Tibial artery (tissue), 4 donors: ENCODE data around the gene TMEM253.
A peak's percentile ranks its signal among the peaks of the same experiment; 100 is the strongest.

Experiments
- DNase-seq, 2 donors: peaks; one replicate each; pipeline ENCODE4 v3.0.0-alpha.2; 2019
- H3K27ac ChIP-seq, 2 donors: fragments of 200-600 bp; sonication (generic) in 1 of 2; 1 replicate in 1 of 2; 2 replicates in 1 of 2; pipeline ENCODE4 v1.5.1; 2018 to 2019; ENCODE audit warnings: mild to moderate bottlenecking in 1 of 2
- H3K27me3 ChIP-seq, 2 donors: fragments of 200-600 bp; sonication (generic) in 1 of 2; one replicate each; pipeline versions ENCODE4 v1.5.1 to v1.6.0; 2016 to 2019
- H3K36me3 ChIP-seq, 3 donors: fragments of 200-600 bp; sonication (generic) in 2 of 3; one replicate each; pipeline ENCODE4 v1.5.1; 2016 to 2019; ENCODE audit warnings: mild to moderate bottlenecking in 2 of 3
- H3K4me1 ChIP-seq, 4 donors: fragments of 200-600 bp; sonication (generic) in 2 of 4; 1 replicate in 3 of 4; 2 replicates in 1 of 4; pipeline ENCODE4 v1.5.1; 2016 to 2019
- H3K4me3 ChIP-seq, 2 donors: fragments of 200-600 bp; sonication (generic) in 1 of 2; 1 replicate in 1 of 2; 2 replicates in 1 of 2; pipeline ENCODE4 v1.5.1; 2018 to 2019; ENCODE audit warnings: mild to moderate bottlenecking in 2 of 2
- H3K9me3 ChIP-seq, 3 donors: fragments of 200-600 bp; sonication (generic) in 1 of 3; one replicate each; pipeline ENCODE4 v1.5.1; 2016 to 2019
- intact Hi-C: fragments of 100-400 bp; cut with DNase I; formaldehyde crosslinking; loops from one replicate; pipeline ENCODE4 v1.15.0; 2023; ENCODE audit warnings: low total_unique reads
- TF ChIP-seq, protein P1 (sequence below), 2 experiments: fragments of 200-600 bp in 1 of 2; fragments of 450-650 bp in 1 of 2; IDR thresholded peaks; one replicate each; pipeline ENCODE4 v1.5.1; 2017 to 2019; ENCODE audit warnings: antibody characterized with exemption in 2 of 2, mild to moderate bottlenecking in 1 of 2, moderate library complexity in 1 of 2

TMEM253 gene

DNA sequence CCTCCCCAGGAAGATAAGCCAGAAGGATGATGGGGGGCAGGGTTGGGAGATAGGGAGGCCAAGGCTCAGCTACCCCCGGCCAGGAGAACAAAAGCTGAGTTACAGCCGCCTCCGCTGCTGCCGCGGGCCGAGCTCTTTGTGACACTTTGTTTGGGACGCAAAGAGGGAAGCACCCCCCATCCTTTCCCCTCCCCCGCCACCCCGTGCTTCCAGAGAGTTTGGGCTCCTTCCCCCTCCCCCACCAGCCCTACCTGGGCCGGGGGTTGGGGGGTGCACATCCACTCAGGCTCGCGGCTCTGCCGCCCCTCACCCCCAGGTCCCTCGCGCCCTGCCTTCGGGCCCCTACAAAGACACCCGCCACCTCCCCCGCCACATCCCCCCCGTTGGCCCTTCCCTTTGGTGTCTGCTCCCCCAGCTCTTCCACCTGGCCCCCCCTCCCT lies 3.2 kb upstream of the TMEM253 start:
- H3K4me1 ChIP-seq: peaks cover 0 to 34% (median 33%) of the 10 kb centered on the region in 4 donors
- H3K27ac ChIP-seq: peak overlapping the region; percentile 92 to 96
- intact Hi-C loops: no loop called here
- TF ChIP-seq, protein P1, sequence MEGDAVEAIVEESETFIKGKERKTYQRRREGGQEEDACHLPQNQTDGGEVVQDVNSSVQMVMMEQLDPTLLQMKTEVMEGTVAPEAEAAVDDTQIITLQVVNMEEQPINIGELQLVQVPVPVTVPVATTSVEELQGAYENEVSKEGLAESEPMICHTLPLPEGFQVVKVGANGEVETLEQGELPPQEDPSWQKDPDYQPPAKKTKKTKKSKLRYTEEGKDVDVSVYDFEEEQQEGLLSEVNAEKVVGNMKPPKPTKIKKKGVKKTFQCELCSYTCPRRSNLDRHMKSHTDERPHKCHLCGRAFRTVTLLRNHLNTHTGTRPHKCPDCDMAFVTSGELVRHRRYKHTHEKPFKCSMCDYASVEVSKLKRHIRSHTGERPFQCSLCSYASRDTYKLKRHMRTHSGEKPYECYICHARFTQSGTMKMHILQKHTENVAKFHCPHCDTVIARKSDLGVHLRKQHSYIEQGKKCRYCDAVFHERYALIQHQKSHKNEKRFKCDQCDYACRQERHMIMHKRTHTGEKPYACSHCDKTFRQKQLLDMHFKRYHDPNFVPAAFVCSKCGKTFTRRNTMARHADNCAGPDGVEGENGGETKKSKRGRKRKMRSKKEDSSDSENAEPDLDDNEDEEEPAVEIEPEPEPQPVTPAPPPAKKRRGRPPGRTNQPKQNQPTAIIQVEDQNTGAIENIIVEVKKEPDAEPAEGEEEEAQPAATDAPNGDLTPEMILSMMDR (IDR thresholded peaks at IDR 0.05): no peak
- DNase-seq: peak in 1 of 2 donors; percentile 76
- peaks cover 0 to 5% (median 0%) of the 10 kb centered on the region in 3 donors for H3K36me3 ChIP-seq
- peak overlapping the region; percentile 71 to 90 for H3K4me3 ChIP-seq
- no peaks in the 10 kb centered on the region for H3K9me3 ChIP-seq
- no peaks in the 10 kb centered on the region for H3K27me3 ChIP-seq

DNA sequence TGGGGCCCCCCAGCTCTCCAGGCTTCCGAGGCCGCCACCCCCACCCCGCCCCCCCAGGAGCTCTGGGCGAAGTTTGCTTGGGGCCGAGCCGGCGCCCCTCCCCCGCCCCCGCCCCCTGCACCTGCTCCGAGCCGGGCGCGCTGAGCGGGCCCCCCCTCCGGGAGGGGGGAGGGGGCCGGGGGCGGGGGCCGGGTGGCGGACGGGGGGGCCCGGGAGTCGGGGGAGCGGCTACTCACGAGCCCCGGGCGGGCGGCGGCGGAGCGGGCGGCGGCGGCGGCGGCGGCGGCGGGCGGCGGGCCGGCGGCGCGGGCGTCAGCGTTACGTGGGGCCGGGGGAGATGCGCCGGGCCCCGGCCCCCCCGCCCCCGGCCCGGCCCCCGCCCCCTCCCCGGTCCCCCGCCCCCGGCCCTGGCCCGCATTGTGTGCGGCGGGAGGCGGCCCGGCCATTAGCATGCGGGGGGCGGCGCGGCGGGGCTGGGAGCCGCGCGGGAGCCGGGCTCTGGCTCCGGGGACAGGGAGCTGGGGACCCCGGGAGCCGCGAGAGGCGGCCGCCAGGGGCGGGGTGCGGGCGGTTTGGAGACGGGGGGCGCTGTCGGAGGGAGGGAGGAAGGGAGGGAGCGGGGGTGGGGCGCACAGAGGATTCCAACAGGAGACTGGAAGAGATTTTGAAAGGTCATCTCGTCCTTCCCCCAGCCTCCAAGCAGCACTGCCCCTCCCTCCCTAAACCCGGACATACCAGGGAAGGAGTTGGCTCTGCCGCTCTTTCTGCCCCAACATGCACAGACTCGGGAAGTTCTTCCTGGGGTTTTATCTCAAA lies 2.6 kb upstream of the TMEM253 start, which contains the start of gene ZNF219:
ZNF219 (minus strand) TSS at position 580 of the 816 bp plus-strand sequence. CDS start 5,064 bp downstream, outside the sequence.
- peak; percentile 65 to 82 for DNase-seq
- Histone ChIP-seq H3K27ac (peak within 1 kb of the TSS; percentile 92 to 96), H3K27me3 (no peaks in the 10 kb centered on the region), H3K4me1 (peaks cover 0 to 39% (median 37%) of the 10 kb centered on the region in 4 donors), H3K36me3 (no peaks in the 10 kb centered on the region), H3K9me3 (no peaks in the 10 kb centered on the region), H3K4me3 (peak within 1 kb of the TSS; percentile 71 to 90)
- intact Hi-C loops: no loop called here
- TF ChIP-seq, protein P1 (IDR thresholded peaks at IDR 0.05): no peak

DNA sequence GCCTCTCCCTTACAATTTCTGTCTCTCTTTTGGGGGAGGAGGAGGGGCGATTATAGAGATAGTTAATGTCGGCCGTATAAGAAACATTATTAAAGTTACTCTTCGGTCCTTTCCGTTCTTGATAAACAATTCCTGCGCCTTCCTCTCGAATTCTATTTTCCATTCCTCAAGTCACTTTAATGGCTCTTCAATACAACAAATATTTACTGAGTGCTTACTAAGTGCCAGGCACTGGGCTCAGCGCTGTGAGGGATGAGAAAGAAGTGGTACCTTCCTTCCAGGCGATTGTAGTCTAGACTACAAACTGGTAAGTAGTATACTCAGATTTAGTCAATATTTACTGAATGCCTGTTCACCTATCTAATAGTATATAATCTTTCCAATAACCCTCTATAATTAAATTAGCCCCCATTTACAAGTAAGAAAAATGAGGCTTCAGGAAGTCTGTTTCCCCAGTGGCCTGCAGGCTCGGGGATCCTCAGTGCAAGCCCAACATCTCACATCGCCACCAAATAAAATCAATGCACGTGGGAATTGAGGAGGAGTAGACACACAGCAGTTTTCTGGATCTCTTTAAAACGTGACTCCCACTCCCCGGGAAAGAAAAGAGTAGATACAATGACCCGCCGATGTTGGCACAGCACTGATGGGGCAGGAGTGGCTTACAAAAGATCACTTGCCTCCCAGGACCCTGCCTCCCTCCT lies 1.8 kb upstream of the TMEM253 start:
- intact Hi-C loops: no loop called here
- no peak for DNase-seq
- TF ChIP-seq, protein P1 (IDR thresholded peaks at IDR 0.05): no peak

DNA sequence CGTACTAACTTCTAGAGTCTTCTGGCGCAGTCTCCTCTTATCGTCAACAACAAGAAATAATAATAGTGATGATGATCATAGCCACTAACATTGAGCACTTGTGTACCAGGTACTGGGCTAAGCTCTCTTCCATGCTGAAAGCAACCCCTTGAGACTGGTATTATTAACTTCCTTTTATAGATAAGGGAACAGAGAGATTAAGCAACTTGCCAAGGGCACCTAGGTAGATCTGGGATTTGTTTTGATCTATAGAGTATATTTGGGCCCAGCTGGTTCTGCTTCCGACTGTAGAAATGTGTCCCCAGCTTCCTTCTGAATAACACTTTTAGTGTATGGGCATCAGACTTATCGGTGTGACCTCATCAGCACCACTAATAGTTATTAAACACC lies 1.3 kb upstream of the TMEM253 start:
- H3K4me1 ChIP-seq: peaks cover 0 to 42% (median 41%) of the 10 kb centered on the region in 4 donors
- peak overlapping the region; percentile 92 to 96 for H3K27ac ChIP-seq
- H3K9me3 ChIP-seq: no peaks in the 10 kb centered on the region
- TF ChIP-seq, protein P1 (IDR thresholded peaks at IDR 0.05): no peak
- no peak for DNase-seq
- H3K4me3 ChIP-seq: peak overlapping the region in 1 of 2 donors; percentile 90
- no peaks in the 10 kb centered on the region for H3K36me3 ChIP-seq
- intact Hi-C loops: no loop called here
- no peaks in the 10 kb centered on the region for H3K27me3 ChIP-seq

More for the DNA sequence above, 1.8 kb upstream of the TMEM253 start:
- Histone ChIP-seq H3K36me3 (no peaks in the 10 kb centered on the region), H3K4me3 (peak overlapping the region; percentile 71 to 90), H3K4me1 (peaks cover 0 to 40% (median 39%) of the 10 kb centered on the region in 4 donors), H3K9me3 (no peaks in the 10 kb centered on the region), H3K27ac (peak overlapping the region; percentile 92 to 96), H3K27me3 (no peaks in the 10 kb centered on the region)

DNA sequence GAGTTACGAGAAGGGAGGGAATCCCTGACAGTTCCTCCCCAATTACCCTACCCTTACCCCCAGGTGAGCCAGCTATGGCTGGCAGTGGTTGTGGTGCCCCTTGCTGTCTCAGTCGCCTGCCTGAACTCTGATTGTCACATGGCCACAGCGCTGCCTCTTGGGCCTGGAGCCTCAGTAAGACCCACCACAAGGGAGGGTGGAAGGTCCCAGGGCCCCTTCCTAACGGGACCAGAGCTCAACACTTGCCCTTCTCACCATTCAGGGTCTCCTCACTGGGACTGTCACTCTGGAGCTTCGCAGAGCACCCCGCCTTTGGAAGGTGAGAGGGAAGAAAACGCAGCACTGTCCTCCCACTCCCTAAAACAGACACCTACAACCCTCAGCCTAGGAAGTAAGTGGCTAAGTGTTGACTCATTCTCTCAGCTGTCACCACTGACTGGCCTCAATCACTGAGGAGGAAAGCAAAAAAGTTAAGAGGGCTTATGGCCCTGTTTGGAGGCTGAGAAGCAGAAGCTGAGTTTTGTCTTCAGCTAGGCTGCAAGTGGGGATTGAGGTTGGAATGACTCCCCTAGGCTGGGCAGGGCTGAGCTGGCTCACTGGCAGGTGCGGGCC lies 1.0 kb downstream of the TMEM253 start:
- H3K4me3 ChIP-seq: no peak overlapping the region
- H3K27me3 ChIP-seq: no peaks in the 10 kb centered on the region
- H3K9me3 ChIP-seq: no peaks in the 10 kb centered on the region
- intact Hi-C loops: loop anchor here (5.0 kb wide), 2 partner anchors 80 to 420 kb away; partner anchors contain the start of gene RNASE4
- peaks cover 0 to 46% (median 41%) of the 10 kb centered on the region in 4 donors for H3K4me1 ChIP-seq
- H3K27ac ChIP-seq: no peak overlapping the region
- no peaks in the 10 kb centered on the region for H3K36me3 ChIP-seq
- TF ChIP-seq, protein P1 (IDR thresholded peaks at IDR 0.05): no peak
- no peak for DNase-seq
